SU-DHL-6 (cell line): Measurements from ENCODE around the gene EPHA5.
A peak's percentile ranks its signal among the peaks of the same experiment; 100 is the strongest.

ENCODE experiments used
- H2AFZ ChIP-seq: fragments of 200-600 bp; sonication (generic); 2 replicates; pipeline ENCODE4 v1.6.1; 2014; ENCODE audit warnings: low read depth, mild to moderate bottlenecking, moderate library complexity, mixed read lengths, antibody characterized with exemption, low read length; ENCODE audit not compliant: severe bottlenecking
- H3F3A ChIP-seq: fragments of 200-600 bp; shearing (Covaris generic); 2 replicates; pipeline ENCODE4 v1.6.0; 2016; ENCODE audit warnings: antibody characterized with exemption, mild to moderate bottlenecking; ENCODE audit not compliant: insufficient read depth
- H3K27ac ChIP-seq: fragments of 200-600 bp; sonication (generic); 2 replicates; pipeline ENCODE4 v1.5.1; 2016; ENCODE audit warnings: low read depth, mild to moderate bottlenecking, low read length, moderate library complexity, mixed read lengths
- H3K27me3 ChIP-seq: fragments of 200-600 bp; sonication (generic), shearing (Covaris generic); 2 replicates; pipeline ENCODE4 v1.6.0; 2014; ENCODE audit warnings: mild to moderate bottlenecking, low read length
- H3K36me3 ChIP-seq: fragments of 200-600 bp; sonication (generic); 2 replicates; pipeline ENCODE4 v1.6.1; 2014; ENCODE audit warnings: mild to moderate bottlenecking, low read length, mixed read lengths
- H3K4me2 ChIP-seq: fragments of 300-600, 200-600 bp; shearing (Covaris generic), sonication (generic); 2 replicates; pipeline ENCODE4 v1.6.0; 2014; ENCODE audit warnings: low read length, low read depth, mild to moderate bottlenecking; ENCODE audit not compliant: poor library complexity, severe bottlenecking
- H3K4me3 ChIP-seq: fragments of 200-600 bp; sonication (generic); 2 replicates; pipeline ENCODE4 v1.5.1; 2014; ENCODE audit warnings: antibody characterized with exemption, low read length, mild to moderate bottlenecking, mixed read lengths; ENCODE audit not compliant: insufficient read depth, poor library complexity, severe bottlenecking
- H3K79me2 ChIP-seq: fragments of 200-600 bp; sonication (generic); 2 replicates; pipeline ENCODE4 v1.6.1; 2014; ENCODE audit warnings: mild to moderate bottlenecking, low read length, moderate library complexity; ENCODE audit not compliant: insufficient read depth
- H3K9ac ChIP-seq: fragments of 200-600 bp; sonication (generic); 2 replicates; pipeline ENCODE4 v1.7.0; 2014; ENCODE audit warnings: mild to moderate bottlenecking, low read length
- H3K9me2 ChIP-seq: fragments of 200-600 bp; sonication (generic); replicated peaks from 2 replicates; pipeline ENCODE4 v1.6.1; 2014; ENCODE audit warnings: low read length; ENCODE audit not compliant: insufficient read depth
- H3K9me3 ChIP-seq: fragments of 200-600 bp; sonication (generic); 2 replicates; pipeline ENCODE4 v1.6.1; 2014; ENCODE audit warnings: low read length, mixed read lengths; ENCODE audit not compliant: insufficient read depth
- H4K20me1 ChIP-seq: fragments of 200-600 bp; sonication (generic); 2 replicates; pipeline ENCODE4 v1.6.1; 2014; ENCODE audit warnings: low read depth, mild to moderate bottlenecking, antibody characterized with exemption, low read length, moderate library complexity, mixed read lengths
- EZH2phosphoT487 ChIP-seq: fragments of 200-600 bp; sonication (generic), shearing (Covaris generic); conservative IDR thresholded peaks from 2 replicates; pipeline ENCODE4 v1.6.1; 2018; ENCODE audit warnings: mild to moderate bottlenecking, antibody characterized with exemption, low read length, moderate library complexity, mixed read lengths
- TF ChIP-seq, protein P1 (sequence below): fragments of 200-600 bp; sonication (generic); IDR thresholded peaks from one replicate; pipeline ENCODE4 v1.5.1; 2017; ENCODE audit warnings: antibody characterized with exemption, mild to moderate bottlenecking, low read length, moderate library complexity; ENCODE audit not compliant: insufficient read depth, poor library complexity, severe bottlenecking

Gene EPHA5

GRCh38 chr4:65654976-65655375 lies 15.3 kb downstream of the EPHA5 start:
- no peak overlapping the region for H3K9ac ChIP-seq
- H4K20me1 ChIP-seq: no peaks in the 10 kb centered on the region
- H3K79me2 ChIP-seq: no peaks in the 10 kb centered on the region
- H3K4me2 ChIP-seq: no peak overlapping the region
- no peaks in the 10 kb centered on the region for H3K27me3 ChIP-seq
- no peaks in the 10 kb centered on the region for H3K9me3 ChIP-seq
- no peak for TF ChIP-seq EZH2phosphoT487
- TF ChIP-seq, protein P1, sequence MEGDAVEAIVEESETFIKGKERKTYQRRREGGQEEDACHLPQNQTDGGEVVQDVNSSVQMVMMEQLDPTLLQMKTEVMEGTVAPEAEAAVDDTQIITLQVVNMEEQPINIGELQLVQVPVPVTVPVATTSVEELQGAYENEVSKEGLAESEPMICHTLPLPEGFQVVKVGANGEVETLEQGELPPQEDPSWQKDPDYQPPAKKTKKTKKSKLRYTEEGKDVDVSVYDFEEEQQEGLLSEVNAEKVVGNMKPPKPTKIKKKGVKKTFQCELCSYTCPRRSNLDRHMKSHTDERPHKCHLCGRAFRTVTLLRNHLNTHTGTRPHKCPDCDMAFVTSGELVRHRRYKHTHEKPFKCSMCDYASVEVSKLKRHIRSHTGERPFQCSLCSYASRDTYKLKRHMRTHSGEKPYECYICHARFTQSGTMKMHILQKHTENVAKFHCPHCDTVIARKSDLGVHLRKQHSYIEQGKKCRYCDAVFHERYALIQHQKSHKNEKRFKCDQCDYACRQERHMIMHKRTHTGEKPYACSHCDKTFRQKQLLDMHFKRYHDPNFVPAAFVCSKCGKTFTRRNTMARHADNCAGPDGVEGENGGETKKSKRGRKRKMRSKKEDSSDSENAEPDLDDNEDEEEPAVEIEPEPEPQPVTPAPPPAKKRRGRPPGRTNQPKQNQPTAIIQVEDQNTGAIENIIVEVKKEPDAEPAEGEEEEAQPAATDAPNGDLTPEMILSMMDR: no peak
- no peaks in the 10 kb centered on the region for H3F3A ChIP-seq
- no peak overlapping the region for H3K4me3 ChIP-seq
- H3K27ac ChIP-seq: no peak overlapping the region
- H2AFZ ChIP-seq: peak overlapping the region; percentile 19
- no peaks in the 10 kb centered on the region for H3K9me2 ChIP-seq
- H3K36me3 ChIP-seq: no peaks in the 10 kb centered on the region

DNA sequence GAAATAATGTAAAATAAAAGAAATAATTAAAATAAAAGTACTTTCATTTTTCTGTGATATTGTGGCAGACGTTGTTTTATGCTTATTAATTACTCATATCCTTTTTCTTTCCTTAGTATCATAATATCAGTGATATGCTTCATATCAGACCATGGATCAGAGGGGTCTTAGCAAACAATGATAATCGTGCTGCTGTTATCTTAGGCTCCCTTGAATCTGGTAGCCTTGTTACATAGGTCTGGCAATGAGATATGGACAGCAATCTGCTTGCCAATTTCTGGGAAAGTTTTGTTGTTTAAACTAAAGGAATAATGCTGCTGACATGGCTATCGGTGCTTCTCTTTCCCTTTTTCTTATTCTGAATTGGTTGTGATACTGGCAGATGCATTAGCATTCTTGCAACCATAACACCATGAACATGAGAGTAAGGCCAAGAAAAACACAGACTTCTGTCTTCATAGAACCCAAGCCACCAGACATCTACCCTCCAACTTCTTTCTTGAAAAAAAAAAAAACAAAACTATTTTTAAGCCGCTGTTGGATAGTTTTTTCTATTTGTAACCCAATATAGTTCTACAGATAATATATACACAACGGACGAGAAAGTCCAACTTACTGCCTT lies 16.4 kb downstream of the EPHA5 start:
- TF ChIP-seq, protein P1: no peak
- no peak for TF ChIP-seq EZH2phosphoT487
- H3K27me3 ChIP-seq: no peaks in the 10 kb centered on the region
- no peak overlapping the region for H3K27ac ChIP-seq
- no peaks in the 10 kb centered on the region for H3K36me3 ChIP-seq
- H3K9me3 ChIP-seq: no peaks in the 10 kb centered on the region
- H3K4me2 ChIP-seq: no peak overlapping the region
- H3K9ac ChIP-seq: no peak overlapping the region
- no peaks in the 10 kb centered on the region for H4K20me1 ChIP-seq
- no peaks in the 10 kb centered on the region for H3F3A ChIP-seq
- no peaks in the 10 kb centered on the region for H3K79me2 ChIP-seq
- H2AFZ ChIP-seq: peak overlapping the region; percentile 41
- no peaks in the 10 kb centered on the region for H3K9me2 ChIP-seq
- H3K4me3 ChIP-seq: no peak overlapping the region

GRCh38 chr4:65651751-65652150 lies 18.5 kb downstream of the EPHA5 start:
- H3K9ac ChIP-seq: no peak overlapping the region
- H4K20me1 ChIP-seq: no peaks in the 10 kb centered on the region
- H3K9me2 ChIP-seq: no peaks in the 10 kb centered on the region
- H3K36me3 ChIP-seq: no peaks in the 10 kb centered on the region
- no peak overlapping the region for H2AFZ ChIP-seq
- H3K4me2 ChIP-seq: no peak overlapping the region
- H3K4me3 ChIP-seq: no peak overlapping the region
- no peaks in the 10 kb centered on the region for H3F3A ChIP-seq
- H3K27me3 ChIP-seq: no peaks in the 10 kb centered on the region
- no peaks in the 10 kb centered on the region for H3K9me3 ChIP-seq
- no peaks in the 10 kb centered on the region for H3K79me2 ChIP-seq
- H3K27ac ChIP-seq: no peak overlapping the region
- TF ChIP-seq EZH2phosphoT487: no peak
- TF ChIP-seq, protein P1: no peak
